Colonic mucosa (tissue), 4 donors: ENCODE data around the gene UBE2O. TPM values are rescaled to one million over a fixed set of nuclear protein-coding genes. Genes with fewer than 3 reads are reported as not detected.

Experiments used
- DNase-seq: peaks from one replicate; pipeline ENCODE4 v3.0.0-alpha.2; 2020
- H3K27ac ChIP-seq: fragments of 200-600 bp; one replicate; pipeline ENCODE4 v1.8.0; 2021
- H3K27me3 ChIP-seq: fragments of 200-600 bp; one replicate; pipeline ENCODE4 v1.8.0; 2021
- H3K36me3 ChIP-seq: fragments of 200-600 bp; one replicate; pipeline ENCODE4 v1.8.0; 2021
- H3K4me1 ChIP-seq: fragments of 200-600 bp; one replicate; pipeline ENCODE4 v1.8.0; 2021; ENCODE audit warnings: mild to moderate bottlenecking
- H3K4me3 ChIP-seq: fragments of 200-600 bp; one replicate; pipeline ENCODE4 v1.8.0; 2021
- H3K9ac ChIP-seq, 2 donors: one replicate each; pipeline ENCODE4 v1.7.0; 2013; ENCODE audit warnings: control low read depth in 2 of 2, low read depth in 2 of 2, low read length in 2 of 2
- H3K9me3 ChIP-seq: fragments of 200-600 bp; one replicate; pipeline ENCODE4 v1.8.0; 2021
- CTCF ChIP-seq: fragments of 200-600 bp; IDR thresholded peaks from one replicate; pipeline ENCODE4 v1.8.0; 2022; ENCODE audit warnings: antibody characterized with exemption, mild to moderate bottlenecking
- intact Hi-C: fragments of 100-400 bp; cut with DNase I; formaldehyde crosslinking; loops from one replicate; pipeline ENCODE4 v1.14.1; 2022
- total RNA-seq, 2 donors: library from RNA; stranded (reverse); fragmentation: NEBNext Ultra II Directional in 1 of 2; extraction: Animal tissue kit (Norgen Biotek cat#: 25700) in 1 of 2; gene quantifications; one replicate each; pipeline ENCODE4 v1.2.1, GENCODE V29; 2021
- donor health status: healthy.
- donor health status: DM: no; HTN: no; CAD: no.
- donor health status: DM: no; HTN: no; CAD: no.

The UBE2O gene
- total RNA-seq, 2 donors from 2014 or later, result 17.5 to 25.2 TPM

GRCh38 chr17:76408037-76408849, 44.7 kb downstream of the UBE2O start:
- intact Hi-C loops, result loop anchor here (5.0 kb wide), 1 partner anchor 49 kb away; no protein-coding TSS in a partner anchor
- no peaks in the 10 kb centered on the region for H3K27me3 ChIP-seq
- no peaks in the 10 kb centered on the region for H3K4me1 ChIP-seq
- peak; percentile 78 for DNase-seq
- TF ChIP-seq CTCF, result peak; percentile 86
- no peak overlapping the region for H3K9ac ChIP-seq
- H3K27ac ChIP-seq, result no peak overlapping the region
- no peaks in the 10 kb centered on the region for H3K36me3 ChIP-seq
- H3K4me3 ChIP-seq, result no peak overlapping the region
- no peaks in the 10 kb centered on the region for H3K9me3 ChIP-seq

GRCh38 chr17:76407509-76407908, 45.4 kb downstream of the UBE2O start:
- Histone ChIP-seq H3K27ac (no peak overlapping the region), H3K4me1 (no peaks in the 10 kb centered on the region), H3K4me3 (no peak overlapping the region), H3K9ac (no peak overlapping the region), H3K27me3 (no peaks in the 10 kb centered on the region), H3K9me3 (no peaks in the 10 kb centered on the region), H3K36me3 (no peaks in the 10 kb centered on the region)
- no peak for DNase-seq
- intact Hi-C loops, result loop anchor here (5.0 kb wide), 1 partner anchor 50 kb away; no protein-coding TSS in a partner anchor
- TF ChIP-seq CTCF, result no peak

GRCh38 chr17:76405967-76406647, 46.8 kb downstream of the UBE2O start:
- DNase-seq, result peak; percentile 41
- intact Hi-C loops, result loop anchor here (5.0 kb wide), 1 partner anchor 51 kb away; no protein-coding TSS in a partner anchor
- Histone ChIP-seq H3K27ac (no peak overlapping the region), H3K4me3 (no peak overlapping the region), H3K4me1 (no peaks in the 10 kb centered on the region), H3K36me3 (peaks cover 3% of the 10 kb centered on the region), H3K9ac (no peak overlapping the region), H3K9me3 (no peaks in the 10 kb centered on the region), H3K27me3 (no peaks in the 10 kb centered on the region)
- no peak for TF ChIP-seq CTCF

- intact Hi-C loops, result loop anchor here (5.0 kb wide), 1 partner anchor 52 kb away; no protein-coding TSS in a partner anchor
- TF ChIP-seq CTCF, result no peak
Measured at GRCh38 chr17:76405607-76405966, 47.4 kb downstream of the UBE2O start.

GRCh38 chr17:76404976-76405563, 47.9 kb downstream of the UBE2O start:
- Histone ChIP-seq H3K9ac (no peak overlapping the region), H3K9me3 (no peaks in the 10 kb centered on the region), H3K36me3 (peaks cover 9% of the 10 kb centered on the region), H3K4me3 (no peak overlapping the region), H3K27me3 (no peaks in the 10 kb centered on the region), H3K4me1 (no peaks in the 10 kb centered on the region), H3K27ac (no peak overlapping the region)
- DNase-seq, result no peak
- intact Hi-C loops, result loop anchor here (5.0 kb wide), 1 partner anchor 52 kb away; no protein-coding TSS in a partner anchor
- no peak for TF ChIP-seq CTCF

More at GRCh38 chr17:76405607-76405966, 47.4 kb downstream of the UBE2O start:
- no peaks in the 10 kb centered on the region for H3K27me3 ChIP-seq
- DNase-seq, result no peak
- no peaks in the 10 kb centered on the region for H3K4me1 ChIP-seq
- no peak overlapping the region for H3K4me3 ChIP-seq
- H3K9me3 ChIP-seq, result no peaks in the 10 kb centered on the region
- no peak overlapping the region for H3K9ac ChIP-seq
- H3K36me3 ChIP-seq, result peaks cover 8% of the 10 kb centered on the region
- H3K27ac ChIP-seq, result no peak overlapping the region
